Measurements from ENCODE around the gene SNX15.
"Not testable (repeated sequence)": the region's sequence is repeated elsewhere in the genome, so short reads cannot be mapped to it uniquely, and the experiment has no call there.

SNX15 gene

GRCh38 chr11:65016705-65017104 is 10.5 kb upstream of the SNX15 start:
- DNase-seq, result no peak

- DNase-seq, result no peak
These were observed 9.3 kb upstream of the SNX15 start for GRCh38 chr11:65017937-65018336.

- DNase-seq, result no peak
These were observed 7.4 kb upstream of the SNX15 start for GRCh38 chr11:65019824-65020223.

GRCh38 chr11:65021003-65021402 is 6.2 kb upstream of the SNX15 start:
- no peak for DNase-seq

GRCh38 chr11:65021509-65021908 is 5.7 kb upstream of the SNX15 start:
- DNase-seq, result no peak

- DNase-seq, result not testable (repeated sequence)
These were observed 3.7 kb upstream of the SNX15 start for GRCh38 chr11:65023502-65023901.

GRCh38 chr11:65026810-65027209 is 429 bp upstream of the SNX15 start:
- DNase-seq, result no peak

- DNase-seq, result no peak
These were observed 5.0 kb downstream of the SNX15 start for GRCh38 chr11:65032216-65032615.

GRCh38 chr11:65034423-65034822 is 7.2 kb downstream of the SNX15 start:
- no peak for DNase-seq

GRCh38 chr11:65035579-65035978 is 8.3 kb downstream of the SNX15 start:
- DNase-seq, result no peak

- no peak for DNase-seq
These were observed 9.7 kb downstream of the SNX15 start for GRCh38 chr11:65036931-65037330.

- no peak for DNase-seq
These were observed 13.2 kb downstream of the SNX15 start for GRCh38 chr11:65040520-65040846.

GRCh38 chr11:65040847-65041622 is 13.8 kb downstream of the SNX15 start, which contains the start of gene SAC3D1:
Gene SAC3D1, plus strand, starts transcription at chr11:65041210. Its CDS starts 83 bp downstream, at chr11:65041293.
- DNase-seq, result peak; percentile 94

- no peak for DNase-seq
These were observed 15.7 kb downstream of the SNX15 start for GRCh38 chr11:65042891-65043290.

- no peak for DNase-seq
These were observed 16.8 kb downstream of the SNX15 start for GRCh38 chr11:65043881-65044501.

GRCh38 chr11:65045061-65045460 is 17.8 kb downstream of the SNX15 start:
- DNase-seq, result no peak

GRCh38 chr11:65045728-65046127 is 18.5 kb downstream of the SNX15 start:
- no peak for DNase-seq

- no peak for DNase-seq
These were observed 20.6 kb downstream of the SNX15 start for GRCh38 chr11:65047581-65048422.

GRCh38 chr11:65051398-65051858 is 24.2 kb downstream of the SNX15 start:
- DNase-seq, result no peak

- DNase-seq, result no peak
These were observed 26.7 kb downstream of the SNX15 start for GRCh38 chr11:65053827-65054508.

- DNase-seq, result no peak
These were observed 28.3 kb downstream of the SNX15 start for GRCh38 chr11:65055538-65055937.

GRCh38 chr11:65056999-65057398 is 29.8 kb downstream of the SNX15 start:
- DNase-seq, result no peak

- DNase-seq, result no peak
These were observed 30.3 kb downstream of the SNX15 start for GRCh38 chr11:65057526-65057925.
